GM13976 (cell line): Measurements from ENCODE around the gene SPON2.

Experiments
- DNase-seq: peaks from one replicate; pipeline ENCODE4 v3.0.0; 2012; ENCODE audit warnings: low spot score
- in situ Hi-C: fragments of 300-500 bp; cut with MboI; formaldehyde crosslinking; loops from one replicate; pipeline ENCODE4 v1.12.0; 2022; ENCODE audit warnings: low sequenced_read_pairs, mixed read lengths, inconsistent platforms; ENCODE audit not compliant: unreplicated experiment
- TF ChIP-seq, protein P1 (sequence below): IDR thresholded peaks from 2 replicates; pipeline ENCODE4 v1.5.1; 2012; ENCODE audit warnings: borderline replicate concordance, mild to moderate bottlenecking; ENCODE audit not compliant: insufficient read depth; ENCODE audit errors: extremely low read depth, missing control alignments, control extremely low read depth

Gene SPON2

GRCh38 chr4:1194010-1194900 lies 21.9 kb upstream of the SPON2 start:
- DNase-seq, result peak; percentile 42
- in situ Hi-C loops, result no loop called here
- TF ChIP-seq, protein P1, sequence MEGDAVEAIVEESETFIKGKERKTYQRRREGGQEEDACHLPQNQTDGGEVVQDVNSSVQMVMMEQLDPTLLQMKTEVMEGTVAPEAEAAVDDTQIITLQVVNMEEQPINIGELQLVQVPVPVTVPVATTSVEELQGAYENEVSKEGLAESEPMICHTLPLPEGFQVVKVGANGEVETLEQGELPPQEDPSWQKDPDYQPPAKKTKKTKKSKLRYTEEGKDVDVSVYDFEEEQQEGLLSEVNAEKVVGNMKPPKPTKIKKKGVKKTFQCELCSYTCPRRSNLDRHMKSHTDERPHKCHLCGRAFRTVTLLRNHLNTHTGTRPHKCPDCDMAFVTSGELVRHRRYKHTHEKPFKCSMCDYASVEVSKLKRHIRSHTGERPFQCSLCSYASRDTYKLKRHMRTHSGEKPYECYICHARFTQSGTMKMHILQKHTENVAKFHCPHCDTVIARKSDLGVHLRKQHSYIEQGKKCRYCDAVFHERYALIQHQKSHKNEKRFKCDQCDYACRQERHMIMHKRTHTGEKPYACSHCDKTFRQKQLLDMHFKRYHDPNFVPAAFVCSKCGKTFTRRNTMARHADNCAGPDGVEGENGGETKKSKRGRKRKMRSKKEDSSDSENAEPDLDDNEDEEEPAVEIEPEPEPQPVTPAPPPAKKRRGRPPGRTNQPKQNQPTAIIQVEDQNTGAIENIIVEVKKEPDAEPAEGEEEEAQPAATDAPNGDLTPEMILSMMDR, result no peak

- TF ChIP-seq, protein P1, result no peak
- no peak for DNase-seq
- in situ Hi-C loops, result no loop called here
These were observed 21.0 kb upstream of the SPON2 start for GRCh38 chr4:1193206-1194009.

DNA sequence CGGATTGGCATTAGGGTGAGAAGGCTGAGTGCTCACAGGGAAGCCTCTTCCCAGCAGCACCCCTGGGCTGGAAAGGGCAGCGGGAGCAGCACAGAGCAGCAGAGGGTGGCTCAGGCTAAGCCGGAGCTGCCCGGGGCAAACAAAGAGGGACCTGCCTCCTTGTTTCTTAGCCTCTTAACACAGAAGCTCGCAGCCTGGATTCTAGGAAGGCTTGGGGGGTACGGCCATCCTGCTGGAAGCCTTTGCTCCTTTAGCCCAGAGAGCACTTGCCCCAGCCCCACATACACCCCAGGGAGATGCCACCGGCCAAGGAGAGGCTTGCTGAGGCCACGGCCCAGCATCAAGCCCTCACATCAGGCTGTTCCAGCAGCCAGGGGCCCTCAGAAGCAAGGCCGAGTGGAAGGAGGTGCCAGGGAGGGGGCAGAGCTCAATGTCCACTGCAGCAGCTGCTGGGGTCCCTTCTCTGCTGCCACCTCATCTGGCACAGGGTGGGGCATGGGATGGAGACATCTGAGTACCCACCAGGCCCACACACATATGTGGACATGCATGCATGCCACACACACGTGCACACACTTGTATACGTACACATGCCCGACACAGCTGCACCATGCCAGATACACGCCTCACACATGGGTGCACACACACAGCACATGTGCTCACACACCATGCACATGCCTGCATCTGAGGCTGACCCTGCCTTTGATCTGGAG lies 20.3 kb upstream of the SPON2 start:
- in situ Hi-C loops, result no loop called here
- TF ChIP-seq, protein P1, result no peak
- no peak for DNase-seq

DNA sequence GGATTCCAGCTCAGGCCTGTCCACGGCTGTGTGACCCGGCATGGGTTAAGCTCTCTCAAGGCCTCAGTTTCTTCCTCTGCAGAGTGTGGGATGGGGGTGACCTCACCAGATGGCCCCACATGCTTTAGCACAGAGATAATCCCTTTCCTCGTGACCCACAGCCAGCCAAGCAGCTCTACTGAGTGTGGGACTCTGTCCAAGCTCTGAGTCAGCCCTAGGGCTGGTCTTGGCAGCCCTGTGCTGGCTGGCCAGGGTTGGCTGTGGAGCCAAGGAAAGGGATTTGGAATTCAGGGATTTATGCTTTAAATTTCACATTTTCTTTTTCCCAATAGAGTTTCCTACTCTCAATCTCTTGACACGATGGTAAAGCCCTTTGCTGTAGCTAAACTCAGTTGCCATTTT lies 19.7 kb upstream of the SPON2 start:
- TF ChIP-seq, protein P1, result no peak
- in situ Hi-C loops, result no loop called here
- no peak for DNase-seq

DNA sequence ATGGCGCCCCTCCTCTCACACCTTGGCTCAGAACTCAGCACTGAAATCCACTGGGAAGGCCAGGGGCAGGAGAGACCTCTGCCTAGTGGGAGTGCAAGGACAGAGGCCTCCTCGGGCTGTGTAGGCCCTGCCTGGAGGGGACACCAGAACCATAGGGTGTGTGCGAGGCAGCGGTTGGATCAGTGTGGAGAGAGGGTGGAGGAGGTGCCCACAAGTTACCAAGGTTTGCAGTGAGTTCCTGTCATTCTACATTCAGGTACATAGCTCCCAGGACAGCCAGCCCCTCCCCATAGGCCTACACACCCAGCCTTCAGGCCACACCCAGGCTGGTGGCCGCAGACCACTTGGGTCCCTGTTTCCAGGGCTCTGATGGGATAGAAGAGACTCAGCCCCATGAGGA lies 19.2 kb upstream of the SPON2 start:
- TF ChIP-seq, protein P1, result no peak
- DNase-seq, result no peak
- in situ Hi-C loops, result no loop called here

- in situ Hi-C loops, result no loop called here
- DNase-seq, result no peak
- TF ChIP-seq, protein P1, result no peak
These were observed 14.8 kb upstream of the SPON2 start for GRCh38 chr4:1187182-1187581.
